GM18498 (cell line): Measurements from ENCODE around the gene SMPD4.
"Not testable (repeated sequence)": the region's sequence is repeated elsewhere in the genome, so short reads cannot be mapped to it uniquely, and the experiment has no call there.

Source experiments
- ATAC-seq: cut with Tn5 transposase; IDR thresholded peaks from one replicate; pipeline ENCODE4 v1.9.1; 2021; ENCODE audit warnings: mild to moderate bottlenecking, moderate library complexity; ENCODE audit not compliant: unreplicated experiment

SMPD4 gene

GRCh38 chr2:130187859-130188792 lies 6.7 kb upstream of the SMPD4 start:
- ATAC-seq: not testable (repeated sequence)

- ATAC-seq: no peak
Observed at GRCh38 chr2:130187268-130187667, 5.9 kb upstream of the SMPD4 start.

GRCh38 chr2:130186391-130186790 lies 5.0 kb upstream of the SMPD4 start:
- ATAC-seq: no peak

GRCh38 chr2:130185896-130186295 lies 4.5 kb upstream of the SMPD4 start:
- no peak for ATAC-seq

GRCh38 chr2:130185436-130185835 lies 4.0 kb upstream of the SMPD4 start:
- ATAC-seq: no peak

- ATAC-seq: no peak
Observed at GRCh38 chr2:130183512-130184373, 2.3 kb upstream of the SMPD4 start.

- peak; percentile 6 for ATAC-seq
Observed at GRCh38 chr2:130182826-130183511, 1.6 kb upstream of the SMPD4 start.

- peak; percentile 84 for ATAC-seq
Observed at GRCh38 chr2:130181880-130182682, 679 bp upstream of the SMPD4 start, which contains the start of gene MZT2B. Gene MZT2B, plus strand, starts transcription at chr2:130182262. Its CDS starts 21 bp downstream, at chr2:130182283.

- ATAC-seq: not testable (repeated sequence)
Observed at GRCh38 chr2:130180404-130181324, 738 bp downstream of the SMPD4 start.

- peak; percentile 49 for ATAC-seq
Observed at GRCh38 chr2:130174866-130175265, 6.5 kb downstream of the SMPD4 start.

- no peak for ATAC-seq
Observed at GRCh38 chr2:130169896-130170295, 11.5 kb downstream of the SMPD4 start.

GRCh38 chr2:130169163-130169562 lies 12.2 kb downstream of the SMPD4 start:
- not testable (repeated sequence) for ATAC-seq

GRCh38 chr2:130166611-130167010 lies 14.8 kb downstream of the SMPD4 start:
- not testable (repeated sequence) for ATAC-seq

GRCh38 chr2:130165293-130166016 lies 15.9 kb downstream of the SMPD4 start:
- ATAC-seq: no peak

- ATAC-seq: no peak
Observed at GRCh38 chr2:130162968-130163367, 18.4 kb downstream of the SMPD4 start.

- ATAC-seq: not testable (repeated sequence)
Observed at GRCh38 chr2:130162486-130162885, 18.9 kb downstream of the SMPD4 start.

- not testable (repeated sequence) for ATAC-seq
Observed at GRCh38 chr2:130160838-130161705, 20.3 kb downstream of the SMPD4 start.
